ENCODE data around the gene ECM1. TPM values are rescaled to one million over a fixed set of nuclear protein-coding genes. Genes with fewer than 3 reads are reported as not detected.

ECM1 gene
- polyA plus RNA-seq, 12 donors = 2.9 to 26.5 (median 4.4) TPM; not detected in 1

DNA sequence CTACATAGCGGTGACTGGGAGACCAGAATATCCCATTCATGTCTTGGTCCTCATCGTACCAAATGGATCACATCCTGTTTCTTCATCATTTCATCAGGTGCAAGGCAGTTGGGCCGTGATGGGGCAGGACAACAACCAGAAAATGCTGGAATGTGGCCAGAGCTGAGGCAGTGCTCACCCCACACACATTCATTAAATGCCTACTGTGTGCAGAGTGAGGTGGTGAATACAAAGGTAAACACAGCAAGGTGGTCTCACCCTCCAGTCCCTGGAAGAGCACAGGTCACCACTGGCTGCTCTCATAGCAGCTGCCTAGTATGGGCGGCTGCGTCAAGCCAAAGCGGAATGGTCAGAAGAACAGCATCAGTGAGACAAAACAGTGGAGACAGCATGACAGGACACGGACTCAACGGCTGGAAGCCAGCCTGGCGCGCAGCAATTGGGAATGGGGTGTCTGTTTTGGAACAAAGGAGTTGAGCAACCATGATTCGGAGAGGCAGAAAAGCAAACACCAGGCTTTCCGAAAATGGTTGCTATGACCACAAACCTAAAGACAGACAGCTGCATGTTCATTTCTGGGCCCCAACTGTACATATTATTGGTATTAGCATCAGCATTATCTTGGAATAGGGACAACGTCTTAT lies 35.7 kb downstream of the ECM1 start:
- DNase-seq = peak; percentile 75

DNA sequence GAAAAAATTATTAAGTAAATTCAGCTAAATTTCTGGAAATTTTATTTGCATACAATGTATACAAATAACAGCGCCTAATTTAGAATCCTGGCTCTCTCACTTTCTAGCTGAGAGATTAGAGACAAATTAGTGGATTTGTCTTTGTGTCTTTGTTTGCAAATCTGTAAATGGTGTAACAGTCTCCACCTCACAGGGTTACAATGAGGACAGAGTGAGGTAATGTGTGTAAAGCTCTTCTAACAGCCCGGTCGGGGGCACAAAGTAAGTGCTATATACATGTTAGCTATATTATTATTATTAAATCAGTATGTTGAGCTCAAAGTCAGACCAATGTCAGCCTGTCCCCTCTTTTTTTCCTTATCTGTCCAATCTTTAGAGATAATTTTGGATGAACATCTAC lies 36.3 kb downstream of the ECM1 start:
- no peak for DNase-seq

DNA sequence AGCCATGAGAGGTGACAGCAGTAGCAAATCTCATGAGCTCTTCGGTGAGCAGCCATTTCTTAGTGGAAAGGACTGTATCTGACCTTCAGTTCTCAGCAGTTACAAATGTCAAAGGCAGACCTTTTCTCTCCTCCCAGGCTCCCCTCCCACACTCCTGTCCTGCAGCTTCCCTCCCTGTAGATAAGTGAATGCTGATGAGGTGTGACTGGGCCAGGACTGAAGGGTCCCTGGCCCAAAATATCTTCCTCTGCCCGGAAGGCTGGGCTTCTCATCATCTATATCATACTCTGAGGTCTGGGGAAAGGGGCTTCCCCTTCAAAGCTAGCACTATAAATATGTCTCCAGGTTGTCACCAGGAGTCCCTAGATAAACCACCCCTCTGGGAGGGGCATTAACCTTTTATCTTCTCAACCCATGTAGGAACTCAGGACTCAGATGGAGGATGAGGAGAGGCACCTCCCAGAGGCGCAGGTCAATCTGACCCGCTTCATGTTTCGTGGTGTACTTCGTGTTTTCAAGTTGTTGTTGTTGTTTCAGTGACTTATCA lies 37.6 kb downstream of the ECM1 start:
- no peak for DNase-seq

DNA sequence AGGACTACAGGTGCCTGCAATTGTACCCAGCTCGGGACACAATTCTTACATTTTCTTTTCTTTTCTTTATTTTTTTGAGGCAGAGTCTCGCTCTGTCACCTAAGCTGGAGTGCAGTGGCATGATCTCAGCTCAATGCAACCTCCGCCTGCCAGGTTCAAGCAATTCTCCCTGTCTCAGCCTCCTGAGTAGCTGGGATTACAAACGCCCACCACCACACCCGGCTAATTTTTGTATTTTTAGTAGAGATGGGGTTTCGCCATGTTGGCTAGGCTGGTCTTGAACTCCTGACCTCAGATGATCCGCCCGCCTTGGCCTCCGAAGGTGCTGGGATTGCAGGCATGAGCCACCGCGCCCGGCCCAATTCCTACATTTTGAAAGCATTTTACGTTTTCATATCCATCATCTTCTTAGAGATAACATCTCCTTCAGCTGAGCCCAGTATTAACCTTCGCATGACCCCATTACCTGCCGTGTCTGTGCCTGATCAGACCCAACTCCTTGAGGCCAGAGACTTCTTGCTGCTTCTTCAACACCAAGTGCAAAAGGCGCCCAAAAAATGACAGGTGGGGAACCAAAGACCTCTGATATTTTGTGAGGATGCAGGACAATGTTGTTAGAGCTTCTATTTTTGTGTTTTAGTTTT lies 38.5 kb downstream of the ECM1 start:
- no peak for DNase-seq

DNA sequence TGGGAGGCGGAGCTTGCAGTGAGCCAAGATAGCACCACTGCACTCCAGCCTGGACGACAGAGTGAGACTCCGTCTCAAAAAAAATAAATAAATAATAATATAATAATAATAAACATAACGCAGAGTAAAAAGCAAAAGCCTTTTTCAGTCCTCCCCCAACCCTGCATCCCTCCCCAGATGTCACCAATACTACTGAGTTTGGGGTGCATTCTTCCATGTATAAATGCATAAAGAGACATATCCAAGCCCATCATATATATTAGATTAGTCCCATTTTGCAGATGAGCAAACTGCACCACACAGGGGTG lies 40.4 kb downstream of the ECM1 start:
- DNase-seq = no peak

DNA sequence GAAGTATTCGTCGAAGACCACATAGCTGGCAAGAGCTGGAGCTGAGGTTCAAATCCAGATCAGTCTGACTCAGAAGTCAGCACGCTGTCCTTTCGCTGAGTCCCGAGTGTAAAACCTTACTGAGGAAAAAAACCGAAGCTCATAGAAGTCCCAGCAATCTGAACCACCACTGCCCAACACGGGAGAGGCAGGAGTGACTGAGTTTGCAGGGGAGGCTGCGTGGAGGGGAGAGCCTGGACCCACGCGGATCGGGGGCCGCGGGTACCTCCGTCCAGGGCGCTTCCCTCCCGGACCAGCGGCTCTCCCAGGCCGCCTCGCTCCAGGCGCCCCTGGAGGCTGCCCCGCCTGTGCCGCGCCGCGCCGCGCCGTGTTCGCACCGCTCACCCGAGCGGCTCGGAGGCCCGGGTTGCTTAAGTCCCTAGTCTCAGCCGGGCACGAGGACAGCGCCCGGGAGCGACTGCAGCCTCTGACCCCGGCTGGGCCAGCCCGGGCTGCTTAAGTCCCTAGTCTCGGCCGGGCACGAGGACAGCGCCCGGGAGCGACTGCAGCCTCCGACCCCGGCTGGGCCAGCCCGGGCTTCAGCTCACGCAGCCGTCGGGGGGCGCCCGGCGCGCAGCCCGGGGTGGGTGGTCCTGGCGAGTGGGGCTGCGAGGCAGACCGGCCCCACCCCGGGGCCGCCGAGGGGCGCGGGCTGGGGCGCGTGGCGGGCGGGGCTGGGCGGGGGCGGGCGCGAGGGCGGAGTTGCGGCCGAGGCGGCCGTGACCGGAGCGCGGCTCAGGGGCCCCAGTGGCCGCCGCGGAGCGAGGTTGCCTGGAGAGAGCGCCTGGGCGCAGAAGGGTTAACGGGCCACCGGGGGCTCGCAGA lies 41.0 kb downstream of the ECM1 start, which contains the start of gene ADAMTSL4:
ADAMTSL4 (plus strand) TSS at position 777 of the 864 bp plus-strand sequence. CDS start 2,881 bp downstream, outside the sequence.
- DNase-seq = no peak

DNA sequence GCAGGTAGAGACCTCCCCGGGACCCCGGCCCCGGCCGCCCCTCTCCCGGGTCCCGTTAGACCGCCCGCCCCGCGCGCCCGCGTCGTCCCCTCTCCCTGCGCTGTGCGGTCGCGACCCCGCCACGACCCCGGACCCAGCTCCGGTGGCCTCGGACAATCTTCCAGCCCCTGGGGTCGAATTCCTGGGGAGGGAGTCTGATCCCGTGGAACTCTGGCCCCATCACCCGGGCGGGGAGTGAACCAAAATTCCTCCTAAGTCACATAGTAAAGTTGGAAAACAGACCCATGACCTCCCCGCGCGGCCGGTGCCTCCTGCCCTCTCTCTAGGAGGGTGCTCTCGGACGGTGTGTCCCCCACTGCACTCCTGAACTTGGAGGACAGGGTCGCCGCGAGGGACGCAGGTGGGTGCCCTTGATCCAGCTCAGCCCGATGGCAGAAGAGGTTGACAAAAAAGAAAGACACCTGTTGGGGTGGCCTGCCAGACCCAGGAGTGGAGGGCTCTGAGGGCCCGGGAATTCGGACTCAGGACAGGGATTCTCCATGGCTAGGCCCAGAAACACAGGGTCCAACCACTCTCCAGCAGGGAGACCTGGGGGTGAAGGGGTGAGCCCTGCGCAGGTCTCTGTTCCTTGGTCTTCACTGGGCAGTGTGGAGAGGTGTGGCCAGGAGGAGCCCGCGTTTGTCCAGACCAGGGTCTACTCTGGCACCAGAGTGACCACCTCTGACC lies 41.8 kb downstream of the ECM1 start:
- no peak for DNase-seq

DNA sequence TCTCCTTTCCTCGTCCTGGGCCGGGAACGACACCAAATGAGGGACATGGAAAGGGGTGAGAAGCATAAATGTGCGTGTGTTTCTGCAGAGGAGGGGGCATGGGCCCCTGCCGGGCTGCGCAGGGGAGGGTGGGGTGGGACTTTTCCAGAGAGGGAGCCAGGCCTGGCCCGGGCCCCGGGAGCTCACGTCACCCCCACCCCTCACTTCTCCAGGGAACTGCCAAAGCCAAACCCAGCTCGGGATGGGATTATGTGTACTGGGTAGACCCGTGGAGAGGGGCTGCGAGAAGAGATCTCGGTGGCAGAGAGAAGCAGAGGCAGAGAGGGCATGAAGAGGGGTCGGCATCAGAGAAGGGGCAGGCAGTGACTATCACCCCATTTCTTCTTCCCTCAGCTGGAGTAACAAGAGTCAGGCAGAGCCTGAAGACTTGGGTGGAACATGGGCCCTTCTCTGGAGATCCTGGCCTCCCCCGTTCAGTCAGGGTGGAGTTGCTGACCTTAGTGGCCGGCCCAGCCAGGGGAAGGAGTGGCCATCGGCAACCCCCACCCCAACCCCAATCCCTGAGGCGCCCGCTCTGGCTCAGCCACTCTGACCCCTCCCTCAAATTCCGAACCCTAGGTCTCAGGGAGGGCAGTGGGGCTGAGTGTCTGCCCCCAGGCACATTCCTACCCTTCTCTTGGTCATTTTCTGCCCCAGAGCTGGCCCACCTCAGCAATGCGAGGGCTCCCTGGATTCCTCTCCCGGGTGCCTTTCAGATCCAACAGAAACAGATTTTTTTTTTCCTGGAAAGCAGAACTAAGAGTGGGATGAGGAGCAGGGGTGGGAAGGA lies 42.5 kb downstream of the ECM1 start:
- DNase-seq = peak; percentile 80

DNA sequence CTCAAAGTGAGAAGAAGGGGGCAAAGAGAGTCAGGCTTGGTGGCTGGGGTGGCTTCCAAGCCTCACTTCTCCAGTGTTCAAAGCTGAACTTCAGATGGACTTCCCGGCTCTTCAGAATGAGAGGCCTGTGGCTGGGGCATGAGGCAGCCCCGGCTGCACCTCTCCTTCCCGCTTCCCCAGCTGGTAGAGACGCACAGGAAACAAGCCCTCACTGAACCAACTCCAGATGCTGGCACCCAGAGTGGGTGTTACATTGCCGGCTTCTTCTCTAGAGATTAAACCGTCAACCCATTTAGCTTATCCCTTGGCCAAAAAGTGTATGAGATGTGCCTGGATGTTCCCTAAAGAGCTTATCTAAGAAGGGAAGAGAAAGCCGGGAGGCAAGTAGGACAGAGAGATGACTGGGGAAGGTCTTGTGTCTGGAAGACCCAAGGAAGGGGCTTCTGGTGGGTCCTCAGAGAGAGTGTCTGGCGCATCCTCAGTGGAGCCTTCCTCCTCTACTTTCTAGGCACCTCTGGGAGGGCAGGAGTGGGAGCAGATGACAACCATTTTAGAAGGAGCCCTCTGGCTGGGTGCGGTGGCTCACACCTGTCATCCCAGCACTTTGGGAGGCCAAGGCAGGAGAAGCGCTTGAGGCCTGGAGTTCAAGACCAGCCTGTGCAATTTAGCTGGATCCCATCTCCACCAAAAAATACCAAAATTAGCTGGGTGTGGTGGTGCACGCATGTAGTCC lies 43.3 kb downstream of the ECM1 start:
- DNase-seq = no peak

DNA sequence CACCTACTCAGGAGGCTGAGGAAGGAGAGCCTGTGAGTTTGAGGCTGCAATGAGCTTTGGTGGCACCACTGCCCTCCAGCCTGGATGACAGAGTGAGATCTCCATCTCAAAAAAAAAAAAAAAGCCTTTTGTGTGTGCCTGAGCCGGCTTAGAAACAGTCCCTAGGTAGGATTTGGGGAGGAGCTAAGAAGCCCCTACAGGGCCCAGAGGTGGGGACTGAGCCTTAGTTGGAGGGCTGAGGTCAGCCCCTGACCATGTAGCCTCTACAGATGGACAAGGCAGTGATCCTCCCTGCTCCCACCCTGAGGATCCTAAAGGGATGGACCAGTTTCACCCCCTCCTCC lies 43.8 kb downstream of the ECM1 start:
- no peak for DNase-seq

DNA sequence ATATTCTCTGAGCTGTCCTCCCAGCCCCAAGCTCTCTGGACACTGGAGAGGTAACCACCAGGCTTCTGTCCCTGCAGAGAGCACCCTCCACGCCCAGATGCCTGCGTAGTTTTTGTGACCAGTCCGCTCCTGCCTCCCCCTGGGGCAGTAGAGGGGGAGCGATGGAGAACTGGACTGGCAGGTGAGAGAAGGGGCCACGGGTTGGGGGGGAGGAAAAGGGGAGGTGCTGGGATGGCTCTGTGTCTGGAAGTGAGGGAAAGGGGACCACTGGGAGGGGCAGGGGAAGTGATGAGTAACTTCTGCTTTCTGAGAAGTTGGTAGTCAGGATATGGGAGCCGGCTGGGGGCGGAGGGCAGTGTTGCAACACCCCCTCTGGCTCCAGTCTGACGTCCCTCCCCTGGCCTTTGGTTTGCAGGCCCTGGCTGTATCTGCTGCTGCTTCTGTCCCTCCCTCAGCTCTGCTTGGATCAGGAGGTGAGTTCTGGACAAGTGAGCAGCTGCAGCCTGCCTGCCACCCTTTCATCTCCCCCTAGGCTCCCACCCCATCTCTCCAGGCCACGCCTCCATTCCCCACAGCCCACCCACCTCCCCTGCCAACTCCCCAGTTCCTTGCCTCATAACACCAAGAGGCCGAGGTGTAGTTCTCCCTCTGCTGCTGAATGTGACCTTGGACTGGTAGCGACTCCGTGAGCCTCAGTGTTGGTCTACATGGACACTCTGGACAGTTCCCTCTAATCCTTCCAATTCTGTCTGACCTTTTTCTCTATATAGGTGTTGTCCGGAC lies 44.4 kb downstream of the ECM1 start:
- DNase-seq = peak; percentile 79

DNA sequence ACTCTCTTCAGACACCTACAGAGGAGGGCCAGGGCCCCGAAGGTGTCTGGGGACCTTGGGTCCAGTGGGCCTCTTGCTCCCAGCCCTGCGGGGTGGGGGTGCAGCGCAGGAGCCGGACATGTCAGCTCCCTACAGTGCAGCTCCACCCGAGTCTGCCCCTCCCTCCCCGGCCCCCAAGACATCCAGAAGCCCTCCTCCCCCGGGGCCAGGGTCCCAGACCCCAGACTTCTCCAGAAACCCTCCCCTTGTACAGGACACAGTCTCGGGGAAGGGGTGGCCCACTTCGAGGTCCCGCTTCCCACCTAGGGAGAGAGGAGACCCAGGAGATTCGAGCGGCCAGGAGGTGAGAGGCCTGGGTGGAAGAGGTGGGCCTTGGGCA lies 45.0 kb downstream of the ECM1 start:
- no peak for DNase-seq

DNA sequence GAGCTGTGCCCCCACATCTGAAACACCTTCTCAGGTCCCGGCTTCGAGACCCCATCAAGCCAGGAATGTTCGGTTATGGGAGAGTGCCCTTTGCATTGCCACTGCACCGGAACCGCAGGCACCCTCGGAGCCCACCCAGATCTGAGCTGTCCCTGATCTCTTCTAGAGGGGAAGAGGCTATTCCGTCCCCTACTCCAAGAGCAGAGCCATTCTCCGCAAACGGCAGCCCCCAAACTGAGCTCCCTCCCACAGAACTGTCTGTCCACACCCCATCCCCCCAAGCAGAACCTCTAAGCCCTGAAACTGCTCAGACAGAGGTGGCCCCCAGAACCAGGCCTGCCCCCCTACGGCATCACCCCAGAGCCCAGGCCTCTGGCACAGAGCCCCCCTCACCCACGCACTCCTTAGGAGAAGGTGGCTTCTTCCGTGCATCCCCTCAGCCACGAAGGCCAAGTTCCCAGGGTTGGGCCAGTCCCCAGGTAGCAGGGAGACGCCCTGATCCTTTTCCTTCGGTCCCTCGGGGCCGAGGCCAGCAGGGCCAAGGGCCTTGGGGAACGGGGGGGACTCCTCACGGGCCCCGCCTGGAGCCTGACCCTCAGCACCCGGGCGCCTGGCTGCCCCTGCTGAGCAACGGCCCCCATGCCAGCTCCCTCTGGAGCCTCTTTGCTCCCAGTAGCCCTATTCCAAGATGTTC lies 45.6 kb downstream of the ECM1 start:
- no peak for DNase-seq

DNA sequence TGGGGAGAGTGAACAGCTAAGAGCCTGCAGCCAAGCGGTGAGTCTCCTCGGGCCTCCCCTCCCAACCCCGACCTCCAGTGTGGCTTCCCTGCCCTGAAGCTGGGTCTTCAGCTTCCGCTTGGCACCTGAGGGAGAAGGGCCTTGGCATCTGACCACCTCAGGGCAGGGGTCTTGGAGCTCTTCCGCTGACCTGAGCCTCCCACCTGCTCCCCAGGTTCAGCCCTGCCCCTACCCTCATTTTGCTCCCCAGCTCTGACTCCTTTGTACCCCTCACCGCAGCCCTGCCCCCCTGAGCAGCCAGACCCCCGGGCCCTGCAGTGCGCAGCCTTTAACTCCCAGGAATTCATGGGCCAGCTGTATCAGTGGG lies 46.2 kb downstream of the ECM1 start:
- DNase-seq = no peak

DNA sequence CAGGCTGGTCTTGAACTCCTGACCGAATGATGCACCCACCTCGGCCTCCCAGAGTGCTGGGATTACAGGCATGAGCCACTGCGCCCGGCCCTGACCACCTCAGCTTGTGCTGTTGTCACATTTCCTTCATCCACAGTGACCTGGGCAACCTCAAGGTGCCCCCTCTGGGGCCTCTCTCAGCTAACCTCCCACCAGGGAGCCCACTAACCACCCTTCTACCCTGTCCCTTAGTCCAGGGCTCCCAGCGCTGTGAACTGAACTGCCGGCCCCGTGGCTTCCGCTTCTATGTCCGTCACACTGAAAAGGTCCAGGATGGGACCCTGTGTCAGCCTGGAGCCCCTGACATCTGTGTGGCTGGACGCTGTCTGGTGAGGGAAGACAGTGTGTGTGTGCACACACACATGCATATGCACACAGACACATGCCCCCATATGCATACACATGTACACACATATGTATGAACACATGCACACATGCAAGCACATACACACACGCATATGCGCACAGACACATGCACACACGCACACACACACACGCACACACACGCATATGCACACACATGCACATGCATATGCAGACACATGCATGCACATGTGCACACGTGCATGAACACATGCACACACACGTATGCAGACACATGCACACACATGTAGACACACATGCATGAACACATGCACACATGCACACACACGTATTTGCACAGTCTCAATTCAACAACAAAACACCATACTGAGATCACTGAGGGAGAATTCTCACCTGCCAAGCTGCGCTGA lies 47.5 kb downstream of the ECM1 start:
- DNase-seq = no peak

DNA sequence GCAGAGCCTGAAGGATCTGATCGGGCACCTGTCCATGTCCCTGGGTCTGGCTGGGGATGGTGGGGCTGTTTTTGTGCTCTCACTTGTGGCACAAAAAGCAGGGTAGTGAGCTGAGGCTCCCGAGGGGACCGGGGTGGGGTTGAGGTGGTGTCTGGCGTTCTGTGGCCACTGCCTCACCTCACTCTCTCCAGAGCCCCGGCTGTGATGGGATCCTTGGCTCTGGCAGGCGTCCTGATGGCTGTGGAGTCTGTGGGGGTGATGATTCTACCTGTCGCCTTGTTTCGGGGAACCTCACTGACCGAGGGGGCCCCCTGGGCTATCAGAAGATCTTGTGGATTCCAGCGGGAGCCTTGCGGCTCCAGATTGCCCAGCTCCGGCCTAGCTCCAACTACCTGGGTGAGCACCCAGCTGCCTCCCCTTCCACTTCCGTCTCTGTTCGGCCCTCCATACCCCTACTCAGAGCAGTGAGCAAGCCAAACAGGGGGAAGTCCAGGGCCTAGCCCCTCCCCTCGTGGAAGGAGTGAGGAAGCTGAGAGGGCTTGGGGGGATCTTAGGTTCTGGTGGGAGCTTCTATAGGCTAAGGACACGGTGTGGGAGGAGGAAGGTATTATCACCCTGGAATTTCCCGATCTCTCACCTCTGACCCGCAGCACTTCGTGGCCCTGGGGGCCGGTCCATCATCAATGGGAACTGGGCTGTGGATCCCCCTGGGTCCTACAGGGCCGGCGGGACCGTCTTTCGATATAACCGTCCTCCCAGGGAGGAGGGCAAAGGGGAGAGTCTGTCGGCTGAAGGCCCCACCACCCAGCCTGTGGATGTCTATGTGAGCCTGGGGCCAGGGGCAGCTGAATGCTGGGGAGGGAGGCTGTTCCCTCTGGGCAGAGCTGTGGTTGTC lies 48.3 kb downstream of the ECM1 start:
- no peak for DNase-seq

DNA sequence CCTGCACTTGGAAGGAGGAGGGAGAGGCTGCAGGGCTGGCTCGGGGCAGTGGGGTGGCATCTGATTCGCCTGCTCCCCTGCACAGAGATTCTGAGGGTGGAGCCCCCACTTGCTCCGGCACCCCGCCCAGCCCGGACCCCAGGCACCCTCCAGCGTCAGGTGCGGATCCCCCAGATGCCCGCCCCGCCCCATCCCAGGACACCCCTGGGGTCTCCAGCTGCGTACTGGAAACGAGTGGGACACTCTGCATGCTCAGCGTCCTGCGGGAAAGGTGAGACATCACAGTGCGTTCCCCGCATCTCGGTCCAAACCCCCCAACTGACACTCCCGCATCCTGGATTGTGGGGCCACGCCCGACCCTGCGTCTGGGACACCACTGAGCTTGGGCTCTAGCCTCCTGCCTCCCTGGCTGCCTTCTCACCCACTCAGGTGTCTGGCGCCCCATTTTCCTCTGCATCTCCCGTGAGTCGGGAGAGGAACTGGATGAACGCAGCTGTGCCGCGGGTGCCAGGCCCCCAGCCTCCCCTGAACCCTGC lies 49.2 kb downstream of the ECM1 start:
- no peak for DNase-seq

Data from muscle of arm (tissue), 12 donors.